22Rv1 (cell line): Measurements from ENCODE around the gene CSNK2B.

Experiments
- CTCF ChIP-seq: fragments of 450-650 bp; IDR thresholded peaks from 2 replicates; pipeline ENCODE4 v1.5.1; 2017; ENCODE audit warnings: mild to moderate bottlenecking
- ZFX ChIP-seq: fragments of 450-650 bp; IDR thresholded peaks from 2 replicates; pipeline ENCODE4 v1.6.1; 2017; ENCODE audit warnings: antibody characterized with exemption, borderline replicate concordance

GRCh38 chr6:31669676-31670075 is 3.8 kb downstream of the CSNK2B start, which contains the start of gene LY6G5B:
- TF ChIP-seq CTCF = no peak
- TF ChIP-seq ZFX = no peak
